HEK293 (cell line): ENCODE results near the gene DOCK7.
A peak's percentile ranks its signal among the peaks of the same experiment; 100 is the strongest.

Source experiments
- CTCF ChIA-PET: fragments of 350-600 bp; formaldehyde crosslinking; extraction: SDS; loops from one replicate; lab custom pipeline; 2021; ENCODE audit warnings: antibody characterized with exemption; lab: Yijun Ruan, JAX
- POLR2A ChIA-PET: fragments of 300-600 bp; formaldehyde crosslinking; extraction: SDS; loops from one replicate; lab custom pipeline; 2020; ENCODE audit warnings: antibody characterized with exemption, inconsistent platforms; lab: Yijun Ruan, JAX
- H3K27ac ChIP-seq: fragments of 200-500 bp; sonication (Bioruptor generic); 2 replicates; pipeline ENCODE4 v1.5.1; 2014; ENCODE audit warnings: low read depth, low read length, control low read depth, inconsistent platforms; ENCODE audit errors: extremely low read depth
- H3K36me3 ChIP-seq, 2 experiments: fragments of 200-500 bp in 1 of 2; sonication (Bioruptor generic) in 1 of 2; 1 replicate in 1 of 2; 2 replicates in 1 of 2; pipeline ENCODE4 v1.5.1; 2014 to 2017; ENCODE audit warnings: inconsistent platforms in 2 of 2, low read length in 2 of 2; ENCODE audit not compliant: control insufficient read depth in 2 of 2, insufficient read depth in 1 of 2
- H3K4me1 ChIP-seq: fragments of 200-500 bp; sonication (Bioruptor generic); 2 replicates; pipeline ENCODE4 v1.5.1; 2014; ENCODE audit warnings: mild to moderate bottlenecking, low read length, inconsistent platforms; ENCODE audit not compliant: control insufficient read depth, insufficient read depth
- H3K4me3 ChIP-seq: 2 replicates; pipeline ENCODE4 v1.5.1; 2011; ENCODE audit warnings: low read depth, mild to moderate bottlenecking, control low read depth, low read length, moderate library complexity
- H3K9me3 ChIP-seq: fragments of 200-500 bp; sonication (Bioruptor generic); 2 replicates; pipeline ENCODE4 v1.5.1; 2014; ENCODE audit warnings: low read depth, low read length, inconsistent platforms; ENCODE audit not compliant: control insufficient read depth, insufficient read depth
- FEZF1 ChIP-seq: fragments of 450-650 bp; formaldehyde crosslinking; IDR thresholded peaks from 2 replicates; pipeline ENCODE4 v1.5.1; 2016; ENCODE audit warnings: missing biosample characterization, missing genetic modification characterization
- IKZF3 ChIP-seq: fragments of 450-650 bp; IDR thresholded peaks from 2 replicates; pipeline ENCODE4 v1.5.0; 2018; ENCODE audit warnings: missing biosample characterization, mild to moderate bottlenecking, missing genetic modification characterization, moderate library complexity
- KLF1 ChIP-seq: fragments of 450-650 bp; formaldehyde crosslinking; IDR thresholded peaks from 2 replicates; pipeline ENCODE4 v1.5.1; 2016; ENCODE audit warnings: missing biosample characterization, missing genetic modification characterization
- PATZ1 ChIP-seq: fragments of 450-650 bp; formaldehyde crosslinking; IDR thresholded peaks from 2 replicates; pipeline ENCODE4 v1.5.1; 2016; ENCODE audit warnings: missing biosample characterization, missing genetic modification characterization
- SCRT1 ChIP-seq: fragments of 450-650 bp; formaldehyde crosslinking; IDR thresholded peaks from 2 replicates; pipeline ENCODE4 v1.5.1; 2016; ENCODE audit warnings: missing biosample characterization, missing genetic modification characterization, borderline replicate concordance
- SP3 ChIP-seq: fragments of 450-650 bp; formaldehyde crosslinking; IDR thresholded peaks from 2 replicates; pipeline ENCODE4 v1.5.1; 2016; ENCODE audit warnings: missing biosample characterization, missing genetic modification characterization
- ZNF140 ChIP-seq: fragments of 450-650 bp; formaldehyde crosslinking; IDR thresholded peaks from 2 replicates; pipeline ENCODE4 v1.5.1; 2016; ENCODE audit warnings: missing biosample characterization, missing genetic modification characterization
- ZNF2 ChIP-seq: fragments of 450-650 bp; formaldehyde crosslinking; IDR thresholded peaks from 2 replicates; pipeline ENCODE4 v1.5.1; 2016; ENCODE audit warnings: missing biosample characterization, missing genetic modification characterization
- ZNF223 ChIP-seq: fragments of 450-650 bp; formaldehyde crosslinking; IDR thresholded peaks from 2 replicates; pipeline ENCODE4 v1.5.1; 2016; ENCODE audit warnings: missing biosample characterization, missing genetic modification characterization
- ZNF24 ChIP-seq: fragments of 450-650 bp; formaldehyde crosslinking; IDR thresholded peaks from 2 replicates; pipeline ENCODE4 v1.5.1; 2016; ENCODE audit warnings: missing biosample characterization, missing genetic modification characterization
- ZNF37A ChIP-seq: fragments of 450-650 bp; IDR thresholded peaks from 2 replicates; pipeline ENCODE4 v1.5.1; 2018; ENCODE audit warnings: missing biosample characterization, missing genetic modification characterization
- ZNF394 ChIP-seq: fragments of 450-650 bp; formaldehyde crosslinking; IDR thresholded peaks from 2 replicates; pipeline ENCODE4 v1.5.1; 2016; ENCODE audit warnings: missing biosample characterization, missing genetic modification characterization, mild to moderate bottlenecking, moderate library complexity, borderline replicate concordance
- ZNF600 ChIP-seq: fragments of 450-650 bp; formaldehyde crosslinking; IDR thresholded peaks from 2 replicates; pipeline ENCODE4 v1.5.1; 2016; ENCODE audit warnings: missing biosample characterization, missing genetic modification characterization
- ZNF624 ChIP-seq: fragments of 450-650 bp; formaldehyde crosslinking; IDR thresholded peaks from 2 replicates; pipeline ENCODE4 v1.5.1; 2017; ENCODE audit warnings: missing biosample characterization, missing genetic modification characterization
- ZNF677 ChIP-seq: fragments of 450-650 bp; IDR thresholded peaks from 2 replicates; pipeline ENCODE4 v1.5.0; 2018; ENCODE audit warnings: missing biosample characterization, mild to moderate bottlenecking, missing genetic modification characterization, moderate library complexity
- ZNF768 ChIP-seq: fragments of 450-650 bp; formaldehyde crosslinking; IDR thresholded peaks from 2 replicates; pipeline ENCODE4 v1.5.1; 2018; ENCODE audit warnings: missing biosample characterization, mild to moderate bottlenecking, missing genetic modification characterization
- TF ChIP-seq, protein P1 (sequence below): fragments of 450-650 bp; IDR thresholded peaks from 2 replicates; pipeline ENCODE4 v1.5.1; 2018; ENCODE audit warnings: missing biosample characterization, missing genetic modification characterization
- TF ChIP-seq, protein P2 (sequence below): fragments of 450-650 bp; formaldehyde crosslinking; IDR thresholded peaks from 2 replicates; pipeline ENCODE4 v1.5.1; 2016; ENCODE audit warnings: missing biosample characterization, missing genetic modification characterization, borderline replicate concordance

The DOCK7 gene

GRCh38 chr1:62541048-62541447 is 147.1 kb downstream of the DOCK7 start:
- TF ChIP-seq, protein P1, sequence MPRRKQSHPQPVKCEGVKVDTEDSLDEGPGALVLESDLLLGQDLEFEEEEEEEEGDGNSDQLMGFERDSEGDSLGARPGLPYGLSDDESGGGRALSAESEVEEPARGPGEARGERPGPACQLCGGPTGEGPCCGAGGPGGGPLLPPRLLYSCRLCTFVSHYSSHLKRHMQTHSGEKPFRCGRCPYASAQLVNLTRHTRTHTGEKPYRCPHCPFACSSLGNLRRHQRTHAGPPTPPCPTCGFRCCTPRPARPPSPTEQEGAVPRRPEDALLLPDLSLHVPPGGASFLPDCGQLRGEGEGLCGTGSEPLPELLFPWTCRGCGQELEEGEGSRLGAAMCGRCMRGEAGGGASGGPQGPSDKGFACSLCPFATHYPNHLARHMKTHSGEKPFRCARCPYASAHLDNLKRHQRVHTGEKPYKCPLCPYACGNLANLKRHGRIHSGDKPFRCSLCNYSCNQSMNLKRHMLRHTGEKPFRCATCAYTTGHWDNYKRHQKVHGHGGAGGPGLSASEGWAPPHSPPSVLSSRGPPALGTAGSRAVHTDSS (tag by site-specific recombination) = 0 out of 2 replicates have a peak, but pooled peaks have one; percentile 25
- TF ChIP-seq ZNF600 (tag by site-specific recombination) = no peak
- TF ChIP-seq, all 188 proteins: peak for 1
- Histone ChIP-seq H3K9me3 (no peaks in the 10 kb centered on the region), H3K4me3 (no peak overlapping the region), H3K27ac (no peak overlapping the region), H3K36me3 (peaks cover 0 to 19% of the 10 kb centered on the region in 2 experiments; a peak in 1 of 3 replicates), H3K4me1 (no peaks in the 10 kb centered on the region)
- CTCF ChIA-PET = interaction anchor here (0.6 to 3.9 kb wide), 2 partner anchors 9 to 11 kb away, joined by 3 to 11 read pairs; no protein-coding TSS in a partner anchor
- POLR2A ChIA-PET = no interaction called here

DNA sequence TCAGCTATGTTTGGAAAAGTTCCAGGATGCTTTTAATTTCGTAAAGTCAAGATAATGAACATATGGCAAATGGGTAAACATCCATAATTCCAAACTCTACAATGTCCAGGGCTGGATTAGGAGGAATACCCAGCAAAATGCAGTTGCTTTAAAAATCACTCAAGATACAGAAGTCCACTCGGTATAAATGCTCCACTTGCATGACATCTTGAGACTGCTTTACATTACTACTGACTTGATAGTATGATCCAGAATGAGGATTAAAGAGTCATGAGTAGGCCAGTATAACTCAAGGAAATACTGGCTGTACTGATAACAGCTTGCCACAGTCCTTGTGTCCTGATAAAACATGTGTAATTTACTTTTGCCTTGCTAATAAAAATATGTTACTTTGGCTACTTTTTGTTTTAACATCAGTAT is 149.1 kb downstream of the DOCK7 start:
- H3K27ac ChIP-seq = no peak overlapping the region
- ChIA-PET CTCF (interaction anchor here (0.7 to 3.9 kb wide), 5 partner anchors 9 to 207 kb away, joined by 3 to 11 read pairs (median 3); no protein-coding TSS in a partner anchor), POLR2A (no interaction called here)
- H3K36me3 ChIP-seq = peaks cover 0 to 22% of the 10 kb centered on the region in 2 experiments; a peak in 2 of 3 replicates
- H3K4me3 ChIP-seq = no peak overlapping the region
- H3K9me3 ChIP-seq = no peaks in the 10 kb centered on the region
- TF ChIP-seq ZNF37A (tag by site-specific recombination) (no peak), ZNF140 (tag by site-specific recombination) (no peak), ZNF2 (no peak), ZNF677 (no peak), ZNF223 (tag by site-specific recombination) (no peak), ZNF624 (tag by site-specific recombination) (no peak), IKZF3 (tag by site-specific recombination) (no peak), SCRT1 (tag by site-specific recombination) (no peak), ZNF24 (tag by site-specific recombination) (no peak), FEZF1 (tag by site-specific recombination) (no peak), PATZ1 (no peak), ZNF394 (tag by site-specific recombination) (no peak), KLF1 (no peak), ZNF768 (no peak)
- TF ChIP-seq, protein P2, sequence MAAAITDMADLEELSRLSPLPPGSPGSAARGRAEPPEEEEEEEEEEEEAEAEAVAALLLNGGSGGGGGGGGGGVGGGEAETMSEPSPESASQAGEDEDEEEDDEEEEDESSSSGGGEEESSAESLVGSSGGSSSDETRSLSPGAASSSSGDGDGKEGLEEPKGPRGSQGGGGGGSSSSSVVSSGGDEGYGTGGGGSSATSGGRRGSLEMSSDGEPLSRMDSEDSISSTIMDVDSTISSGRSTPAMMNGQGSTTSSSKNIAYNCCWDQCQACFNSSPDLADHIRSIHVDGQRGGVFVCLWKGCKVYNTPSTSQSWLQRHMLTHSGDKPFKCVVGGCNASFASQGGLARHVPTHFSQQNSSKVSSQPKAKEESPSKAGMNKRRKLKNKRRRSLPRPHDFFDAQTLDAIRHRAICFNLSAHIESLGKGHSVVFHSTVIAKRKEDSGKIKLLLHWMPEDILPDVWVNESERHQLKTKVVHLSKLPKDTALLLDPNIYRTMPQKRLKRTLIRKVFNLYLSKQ = no peak
- H3K4me1 ChIP-seq = no peaks in the 10 kb centered on the region

DNA sequence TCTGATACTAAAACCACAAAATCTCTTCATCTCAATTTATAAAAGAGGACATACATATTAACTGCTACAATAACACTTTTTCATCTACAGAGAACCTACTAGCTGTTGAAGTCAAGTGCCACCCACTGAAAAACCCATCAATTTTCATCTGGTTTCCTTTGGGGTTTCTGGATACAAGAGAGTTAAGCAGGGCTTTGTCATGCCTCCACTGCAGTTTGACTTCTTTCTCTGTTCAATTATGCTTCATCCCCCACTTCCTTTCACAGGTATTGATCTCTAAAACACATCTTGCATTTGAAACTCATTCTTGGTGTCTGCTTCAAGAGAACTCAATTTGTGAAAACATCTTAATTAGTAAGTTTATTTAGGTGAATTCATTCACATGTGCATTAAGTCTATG is 151.3 kb downstream of the DOCK7 start:
- POLR2A ChIA-PET = interaction anchor here (1.1 kb wide), 1 partner anchor 100 kb away, joined by 4 read pairs; no protein-coding TSS in a partner anchor
- CTCF ChIA-PET = no interaction called here

More for the DNA sequence above, 151.3 kb downstream of the DOCK7 start:
- Histone ChIP-seq H3K9me3 (no peaks in the 10 kb centered on the region), H3K4me1 (no peaks in the 10 kb centered on the region), H3K36me3 (peaks cover 0 to 26% of the 10 kb centered on the region in 2 experiments; a peak in 2 of 3 replicates), H3K4me3 (no peak overlapping the region), H3K27ac (no peak overlapping the region)
- TF ChIP-seq SP3 (tag by site-specific recombination) = no peak
